ENCODE data around the gene NXNL1.

The NXNL1 gene

DNA sequence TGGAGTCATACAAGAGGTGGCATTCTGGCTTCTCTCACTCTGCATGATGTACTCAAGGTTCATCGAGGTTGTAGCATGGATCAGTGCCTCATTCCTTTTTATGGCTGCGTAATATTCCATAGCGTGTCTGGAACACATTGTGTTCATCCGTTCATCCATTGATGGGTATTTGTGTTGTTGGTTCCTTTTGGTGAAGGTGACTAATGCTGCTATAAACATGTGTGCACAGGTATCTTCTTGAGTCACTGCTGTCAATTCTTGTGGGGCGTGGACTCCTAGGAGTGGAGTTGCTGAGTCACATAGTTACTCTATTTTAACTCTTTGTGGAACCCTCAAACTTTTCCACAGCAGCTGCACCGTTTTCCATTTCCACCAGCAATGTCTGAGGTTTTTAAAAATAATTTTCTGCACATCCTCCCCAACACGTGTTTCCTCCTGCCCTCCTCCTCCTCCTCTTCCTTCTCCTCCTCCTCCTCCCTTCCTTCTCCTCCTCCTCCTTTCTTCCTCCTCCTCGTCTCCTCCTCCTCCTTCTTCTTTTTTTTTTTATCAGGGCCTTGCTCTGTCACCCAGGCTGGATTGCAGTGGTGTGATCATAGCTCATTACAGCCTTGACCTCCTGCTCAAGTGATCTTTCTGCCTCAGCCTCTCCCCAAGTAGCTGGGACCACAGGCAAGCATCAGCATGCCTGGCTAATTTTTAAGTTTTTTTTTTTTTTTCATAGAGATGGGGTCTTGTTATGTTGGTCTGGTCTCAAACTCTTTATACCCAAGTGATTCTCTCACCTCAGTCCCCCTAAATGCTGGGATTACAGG, 10.3 kb downstream of the NXNL1 start (continued):
- TF ChIP-seq, protein P1, sequence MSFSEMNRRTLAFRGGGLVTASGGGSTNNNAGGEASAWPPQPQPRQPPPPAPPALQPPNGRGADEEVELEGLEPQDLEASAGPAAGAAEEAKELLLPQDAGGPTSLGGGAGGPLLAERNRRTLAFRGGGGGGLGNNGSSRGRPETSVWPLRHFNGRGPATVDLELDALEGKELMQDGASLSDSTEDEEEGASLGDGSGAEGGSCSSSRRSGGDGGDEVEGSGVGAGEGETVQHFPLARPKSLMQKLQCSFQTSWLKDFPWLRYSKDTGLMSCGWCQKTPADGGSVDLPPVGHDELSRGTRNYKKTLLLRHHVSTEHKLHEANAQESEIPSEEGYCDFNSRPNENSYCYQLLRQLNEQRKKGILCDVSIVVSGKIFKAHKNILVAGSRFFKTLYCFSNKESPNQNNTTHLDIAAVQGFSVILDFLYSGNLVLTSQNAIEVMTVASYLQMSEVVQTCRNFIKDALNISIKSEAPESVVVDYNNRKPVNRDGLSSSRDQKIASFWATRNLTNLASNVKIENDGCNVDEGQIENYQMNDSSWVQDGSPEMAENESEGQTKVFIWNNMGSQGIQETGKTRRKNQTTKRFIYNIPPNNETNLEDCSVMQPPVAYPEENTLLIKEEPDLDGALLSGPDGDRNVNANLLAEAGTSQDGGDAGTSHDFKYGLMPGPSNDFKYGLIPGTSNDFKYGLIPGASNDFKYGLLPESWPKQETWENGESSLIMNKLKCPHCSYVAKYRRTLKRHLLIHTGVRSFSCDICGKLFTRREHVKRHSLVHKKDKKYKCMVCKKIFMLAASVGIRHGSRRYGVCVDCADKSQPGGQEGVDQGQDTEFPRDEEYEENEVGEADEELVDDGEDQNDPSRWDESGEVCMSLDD (tag by site-specific recombination; IDR thresholded peaks at IDR 0.05): 0 out of 2 replicates have a peak, but pooled peaks have one; percentile 19
- TF ChIP-seq, protein P2, sequence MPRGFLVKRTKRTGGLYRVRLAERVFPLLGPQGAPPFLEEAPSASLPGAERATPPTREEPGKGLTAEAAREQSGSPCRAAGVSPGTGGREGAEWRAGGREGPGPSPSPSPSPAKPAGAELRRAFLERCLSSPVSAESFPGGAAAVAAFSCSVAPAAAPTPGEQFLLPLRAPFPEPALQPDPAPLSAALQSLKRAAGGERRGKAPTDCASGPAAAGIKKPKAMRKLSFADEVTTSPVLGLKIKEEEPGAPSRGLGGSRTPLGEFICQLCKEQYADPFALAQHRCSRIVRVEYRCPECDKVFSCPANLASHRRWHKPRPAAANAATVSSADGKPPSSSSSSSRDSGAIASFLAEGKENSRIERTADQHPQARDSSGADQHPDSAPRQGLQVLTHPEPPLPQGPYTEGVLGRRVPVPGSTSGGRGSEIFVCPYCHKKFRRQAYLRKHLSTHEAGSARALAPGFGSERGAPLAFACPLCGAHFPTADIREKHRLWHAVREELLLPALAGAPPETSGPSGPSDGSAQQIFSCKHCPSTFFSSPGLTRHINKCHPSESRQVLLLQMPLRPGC (tag by site-specific recombination; IDR thresholded peaks at IDR 0.05): no peak
- TF ChIP-seq ZFHX2 (tag by site-specific recombination; conservative IDR thresholded peaks at IDR 0.05) (peak; percentile 59), WT1 (tag by site-specific recombination; IDR thresholded peaks at IDR 0.05) (no peak), SP3 (tag by site-specific recombination; IDR thresholded peaks at IDR 0.05) (peak; percentile 40), ZNF341 (tag by site-specific recombination; IDR thresholded peaks at IDR 0.05; ENCODE audit: low read depth) (no peak), ZNF366 (tag by site-specific recombination; conservative IDR thresholded peaks at IDR 0.05) (peak; percentile 66), ZNF146 (tag by site-specific recombination; IDR thresholded peaks at IDR 0.05) (peak; percentile 100), KLF8 (tag by site-specific recombination; IDR thresholded peaks at IDR 0.05) (peak; percentile 31; the same call in 1 of the 2 replicates)
- TF ChIP-seq, protein P3, sequence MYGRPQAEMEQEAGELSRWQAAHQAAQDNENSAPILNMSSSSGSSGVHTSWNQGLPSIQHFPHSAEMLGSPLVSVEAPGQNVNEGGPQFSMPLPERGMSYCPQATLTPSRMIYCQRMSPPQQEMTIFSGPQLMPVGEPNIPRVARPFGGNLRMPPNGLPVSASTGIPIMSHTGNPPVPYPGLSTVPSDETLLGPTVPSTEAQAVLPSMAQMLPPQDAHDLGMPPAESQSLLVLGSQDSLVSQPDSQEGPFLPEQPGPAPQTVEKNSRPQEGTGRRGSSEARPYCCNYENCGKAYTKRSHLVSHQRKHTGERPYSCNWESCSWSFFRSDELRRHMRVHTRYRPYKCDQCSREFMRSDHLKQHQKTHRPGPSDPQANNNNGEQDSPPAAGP (tag by site-specific recombination; IDR thresholded peaks at IDR 0.05): peak; percentile 34; the same call in 1 of the 2 replicates

DNA sequence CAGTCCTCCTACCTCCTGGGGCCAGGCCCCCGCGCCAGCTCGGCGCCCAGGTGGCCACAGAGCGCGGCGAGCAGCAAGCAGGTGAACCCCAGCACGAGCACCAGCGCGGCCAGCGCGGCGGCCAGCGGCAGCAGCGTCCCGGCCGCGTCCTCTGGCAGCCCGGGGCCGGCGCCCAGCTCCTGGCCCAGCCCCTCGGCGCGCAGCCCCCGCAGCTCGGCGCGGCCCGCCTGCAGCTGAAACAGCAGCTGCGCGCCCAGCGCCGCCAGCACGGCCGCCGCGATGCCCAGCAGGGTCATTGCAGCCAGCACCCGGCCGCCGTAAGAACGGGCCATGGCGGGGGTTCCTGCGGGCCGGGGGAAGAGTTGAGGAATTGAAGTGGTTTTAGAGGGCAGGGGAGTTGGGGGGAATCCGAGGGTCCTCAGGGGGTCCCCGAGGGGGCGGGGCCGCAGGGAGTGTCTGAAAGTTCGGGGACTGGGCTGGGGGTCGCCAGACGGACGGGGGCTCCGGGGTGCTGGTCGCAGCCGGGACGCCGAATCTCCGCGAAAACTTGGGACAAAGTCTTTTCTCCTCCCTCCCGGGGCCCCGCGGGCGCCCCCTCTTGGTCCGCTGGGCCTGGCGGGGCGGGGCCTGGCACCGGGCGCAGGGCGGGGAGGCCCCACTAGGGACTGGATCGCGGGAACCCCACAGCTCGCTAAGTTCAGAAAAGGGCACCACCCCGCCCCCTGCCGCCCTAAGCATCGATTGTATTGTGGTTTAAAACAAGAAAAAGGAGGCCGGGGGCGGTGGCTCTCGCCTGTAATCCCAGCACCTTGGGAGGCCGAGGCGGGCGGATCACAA, 12.4 kb downstream of the NXNL1 start, which contains the start of gene TMEM221:
Gene TMEM221 (minus strand): TSS at position 538 of the 837 bp plus-strand sequence. CDS start 206 bp downstream, at position 332.
- no peaks in the 10 kb centered on the region for H3K9me3 ChIP-seq (ENCODE audit: control insufficient read depth, insufficient read depth, low read depth, low read length)
- no peaks in the 10 kb centered on the region for H3K4me1 ChIP-seq (ENCODE audit: control insufficient read depth, insufficient read depth, low read length)
- CTCF ChIA-PET: interaction anchor here (0.5 to 3.2 kb wide), 12 partner anchors 10 to 970 kb away, joined by 3 to 21 read pairs (median 3); no protein-coding TSS in a partner anchor
- POLR2A ChIA-PET: interaction anchor here (0.6 to 1.2 kb wide), 4 partner anchors 109 to 619 kb away, joined by 3 to 8 read pairs (median 4); partner anchors contain the start of gene RPL18A
- peak within 1 kb of the TSS; percentile 43 for H3K4me3 ChIP-seq (ENCODE audit: low read depth, low read length)
- no peaks in the 10 kb centered on the region; a peak in 1 of 3 replicates for H3K36me3 ChIP-seq (ENCODE audit: control insufficient read depth in 2 of 2, insufficient read depth in 1 of 2, low read length in 2 of 2)
- H3K27ac ChIP-seq (ENCODE audit: extremely low read depth, low read depth, low read length): peak within 1 kb of the TSS; percentile 21; the same call in 1 of the 2 replicates
- TF ChIP-seq GLIS1 (tag by site-specific recombination; IDR thresholded peaks at IDR 0.05) (peak; percentile 70), KLF1 (tag by site-specific recombination; IDR thresholded peaks at IDR 0.05) (peak; percentile 67), KLF8 (tag by site-specific recombination; IDR thresholded peaks at IDR 0.05) (peak; percentile 42; the same call in 1 of the 2 replicates), ZNF341 (tag by site-specific recombination; IDR thresholded peaks at IDR 0.05; ENCODE audit: low read depth) (peak; percentile 66; the same call in 1 of the 2 replicates), GLIS2 (tag by site-specific recombination; IDR thresholded peaks at IDR 0.05) (peak; percentile 90), ZEB2 (tag by site-specific recombination; IDR thresholded peaks at IDR 0.05) (peak; percentile 37; the same call in 1 of the 2 replicates), ZIC2 (tag by site-specific recombination; IDR thresholded peaks at IDR 0.05) (peak; percentile 16; the same call in 1 of the 2 replicates), ZNF184 (tag by site-specific recombination; IDR thresholded peaks at IDR 0.05) (no peak), KLF9 (tag by site-specific recombination; IDR thresholded peaks at IDR 0.05; ENCODE audit: low read depth) (peak; percentile 46; the same call in 1 of the 2 replicates), ZBTB20 (tag by site-specific recombination; IDR thresholded peaks at IDR 0.05) (peak; percentile 90), ZFHX2 (tag by site-specific recombination; conservative IDR thresholded peaks at IDR 0.05) (peak; percentile 42; the same call in 1 of the 2 replicates)
- TF ChIP-seq, protein P4, sequence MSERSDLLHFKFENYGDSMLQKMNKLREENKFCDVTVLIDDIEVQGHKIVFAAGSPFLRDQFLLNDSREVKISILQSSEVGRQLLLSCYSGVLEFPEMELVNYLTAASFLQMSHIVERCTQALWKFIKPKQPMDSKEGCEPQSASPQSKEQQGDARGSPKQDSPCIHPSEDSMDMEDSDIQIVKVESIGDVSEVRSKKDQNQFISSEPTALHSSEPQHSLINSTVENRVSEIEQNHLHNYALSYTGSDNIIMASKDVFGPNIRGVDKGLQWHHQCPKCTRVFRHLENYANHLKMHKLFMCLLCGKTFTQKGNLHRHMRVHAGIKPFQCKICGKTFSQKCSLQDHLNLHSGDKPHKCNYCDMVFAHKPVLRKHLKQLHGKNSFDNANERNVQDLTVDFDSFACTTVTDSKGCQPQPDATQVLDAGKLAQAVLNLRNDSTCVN (tag by site-specific recombination; optimal IDR thresholded peaks at IDR 0.05): peak; percentile 56
- TF ChIP-seq, protein P5, sequence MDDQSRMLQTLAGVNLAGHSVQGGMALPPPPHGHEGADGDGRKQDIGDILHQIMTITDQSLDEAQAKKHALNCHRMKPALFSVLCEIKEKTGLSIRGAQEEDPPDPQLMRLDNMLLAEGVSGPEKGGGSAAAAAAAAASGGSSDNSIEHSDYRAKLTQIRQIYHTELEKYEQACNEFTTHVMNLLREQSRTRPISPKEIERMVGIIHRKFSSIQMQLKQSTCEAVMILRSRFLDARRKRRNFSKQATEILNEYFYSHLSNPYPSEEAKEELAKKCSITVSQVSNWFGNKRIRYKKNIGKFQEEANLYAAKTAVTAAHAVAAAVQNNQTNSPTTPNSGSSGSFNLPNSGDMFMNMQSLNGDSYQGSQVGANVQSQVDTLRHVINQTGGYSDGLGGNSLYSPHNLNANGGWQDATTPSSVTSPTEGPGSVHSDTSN (CRISPR knock-in tag; IDR thresholded peaks at IDR 0.05): no peak
- TF ChIP-seq, protein P6, sequence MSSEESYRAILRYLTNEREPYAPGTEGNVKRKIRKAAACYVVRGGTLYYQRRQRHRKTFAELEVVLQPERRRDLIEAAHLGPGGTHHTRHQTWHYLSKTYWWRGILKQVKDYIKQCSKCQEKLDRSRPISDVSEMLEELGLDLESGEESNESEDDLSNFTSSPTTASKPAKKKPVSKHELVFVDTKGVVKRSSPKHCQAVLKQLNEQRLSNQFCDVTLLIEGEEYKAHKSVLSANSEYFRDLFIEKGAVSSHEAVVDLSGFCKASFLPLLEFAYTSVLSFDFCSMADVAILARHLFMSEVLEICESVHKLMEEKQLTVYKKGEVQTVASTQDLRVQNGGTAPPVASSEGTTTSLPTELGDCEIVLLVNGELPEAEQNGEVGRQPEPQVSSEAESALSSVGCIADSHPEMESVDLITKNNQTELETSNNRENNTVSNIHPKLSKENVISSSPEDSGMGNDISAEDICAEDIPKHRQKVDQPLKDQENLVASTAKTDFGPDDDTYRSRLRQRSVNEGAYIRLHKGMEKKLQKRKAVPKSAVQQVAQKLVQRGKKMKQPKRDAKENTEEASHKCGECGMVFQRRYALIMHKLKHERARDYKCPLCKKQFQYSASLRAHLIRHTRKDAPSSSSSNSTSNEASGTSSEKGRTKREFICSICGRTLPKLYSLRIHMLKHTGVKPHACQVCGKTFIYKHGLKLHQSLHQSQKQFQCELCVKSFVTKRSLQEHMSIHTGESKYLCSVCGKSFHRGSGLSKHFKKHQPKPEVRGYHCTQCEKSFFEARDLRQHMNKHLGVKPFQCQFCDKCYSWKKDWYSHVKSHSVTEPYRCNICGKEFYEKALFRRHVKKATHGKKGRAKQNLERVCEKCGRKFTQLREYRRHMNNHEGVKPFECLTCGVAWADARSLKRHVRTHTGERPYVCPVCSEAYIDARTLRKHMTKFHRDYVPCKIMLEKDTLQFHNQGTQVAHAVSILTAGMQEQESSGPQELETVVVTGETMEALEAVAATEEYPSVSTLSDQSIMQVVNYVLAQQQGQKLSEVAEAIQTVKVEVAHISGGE (tag by site-specific recombination; conservative IDR thresholded peaks at IDR 0.05; ENCODE audit: low read depth): no peak

All from HEK293 (cell line).